GM18868 (cell line): ENCODE measurements around the gene LRP6.
A peak's percentile ranks its signal among the peaks of the same experiment; 100 is the strongest.
"Not testable (repeated sequence)": the region's sequence is repeated elsewhere in the genome, so short reads cannot be mapped to it uniquely, and the experiment has no call there.

Experiments used
- ATAC-seq: cut with Tn5 transposase; IDR thresholded peaks from one replicate; pipeline ENCODE4 v1.9.1; 2021; ENCODE audit warnings: mild to moderate bottlenecking, moderate library complexity; ENCODE audit not compliant: unreplicated experiment

LRP6 gene

DNA sequence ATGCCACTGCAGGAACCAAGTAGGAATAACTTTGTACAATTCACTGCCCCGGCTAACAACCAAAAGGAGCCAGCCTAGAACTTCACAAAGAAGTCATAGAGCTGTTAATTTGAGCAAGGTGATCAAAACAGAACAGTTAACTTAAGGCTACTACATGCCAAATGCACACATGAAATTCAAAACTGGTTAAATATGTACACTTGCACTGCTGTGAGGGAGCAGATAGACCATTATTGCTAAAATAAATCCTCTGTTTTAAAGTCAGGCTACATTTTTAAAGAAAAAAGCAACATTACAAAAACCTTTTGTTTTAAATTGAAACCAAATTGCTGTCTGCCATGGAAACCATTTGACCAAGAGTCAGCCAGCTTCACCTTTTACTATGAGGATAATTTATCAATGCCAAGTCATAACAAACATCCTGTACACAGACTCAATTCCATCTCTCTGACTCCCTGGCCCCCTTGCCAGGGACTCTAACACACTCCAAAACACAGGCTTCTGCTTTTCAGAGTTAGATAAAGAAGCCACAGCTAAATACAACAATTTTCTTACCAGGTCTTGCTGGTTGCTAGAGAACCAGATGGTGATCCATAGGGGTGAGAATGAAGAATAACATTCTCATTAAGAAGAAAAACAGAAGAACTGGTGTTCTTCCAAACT, 84.0 kb downstream of the LRP6 start:
- no peak for ATAC-seq

DNA sequence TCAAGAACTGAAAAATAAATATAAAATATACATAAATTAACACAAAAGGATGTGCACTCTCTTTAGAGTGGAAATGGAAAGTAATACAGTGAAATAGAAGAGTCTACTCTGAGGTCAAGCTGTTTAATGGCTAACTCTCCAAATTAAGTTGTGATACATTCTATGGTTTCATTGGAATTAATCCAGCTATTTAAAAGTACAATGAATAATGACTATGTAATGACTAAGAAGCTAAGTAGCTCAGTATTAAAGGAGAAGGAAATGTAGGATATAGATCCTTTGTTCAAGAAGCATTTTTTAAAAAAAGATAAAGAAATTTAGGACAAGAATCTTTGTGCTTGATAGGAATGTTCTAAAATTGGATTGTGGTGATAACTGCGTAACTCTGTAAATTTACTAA, 85.3 kb downstream of the LRP6 start:
- no peak for ATAC-seq

DNA sequence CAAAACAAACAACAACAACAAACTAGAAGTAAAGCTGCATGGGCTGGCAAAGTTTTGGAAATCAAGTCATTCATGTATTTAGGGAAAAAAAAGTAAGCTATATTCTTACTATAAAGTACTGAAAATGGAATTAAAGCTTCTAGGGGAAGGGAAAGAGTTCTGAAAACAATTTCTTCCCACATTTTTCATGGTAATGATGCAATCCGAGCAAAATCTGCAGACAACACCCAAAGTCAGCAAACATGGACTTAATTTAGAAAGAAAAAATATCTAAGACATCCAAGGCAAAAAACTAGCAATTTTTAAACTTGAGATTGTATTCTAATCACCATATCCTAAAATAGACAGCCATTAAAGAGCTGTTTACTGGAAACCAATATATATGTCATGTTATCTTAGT, 86.3 kb downstream of the LRP6 start:
- no peak for ATAC-seq

DNA sequence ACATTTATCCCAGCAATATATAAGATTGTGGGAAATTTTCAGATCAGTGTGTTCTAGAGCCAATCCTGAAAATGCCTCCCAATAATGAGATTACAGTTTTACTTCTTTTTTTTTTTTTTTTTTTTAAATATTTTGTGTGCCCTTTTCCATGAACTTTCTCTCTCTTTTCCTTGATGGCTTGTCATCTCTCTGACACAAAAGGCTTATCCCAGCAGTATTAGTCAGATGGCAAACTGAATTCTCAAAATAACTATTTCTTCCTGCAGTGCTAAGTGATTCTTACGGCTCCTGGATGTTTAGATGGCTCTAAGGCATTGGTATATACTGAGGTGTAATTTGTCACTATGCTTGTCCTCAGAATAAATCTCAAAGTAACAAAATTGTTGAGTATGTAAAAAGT, 86.7 kb downstream of the LRP6 start:
- no peak for ATAC-seq

DNA sequence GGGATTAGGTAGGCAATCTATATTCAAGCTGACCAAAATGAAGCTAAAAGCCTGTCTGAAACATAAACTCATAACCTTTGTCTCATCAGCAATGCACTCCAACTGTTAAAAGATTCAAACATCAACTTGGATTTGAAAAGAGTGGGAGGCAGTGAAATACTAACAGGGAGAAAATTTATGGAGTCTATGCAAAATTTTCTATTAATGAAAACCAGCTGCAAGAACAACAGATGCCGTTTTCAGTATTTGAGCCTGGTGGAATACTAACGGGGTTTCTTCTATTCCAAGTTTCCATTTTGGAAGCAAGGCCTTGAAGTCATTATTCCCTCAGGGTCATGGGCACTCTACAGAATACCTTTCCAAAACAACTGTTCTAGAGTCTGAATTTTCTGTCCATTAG, 88.3 kb downstream of the LRP6 start:
- ATAC-seq, result no peak

DNA sequence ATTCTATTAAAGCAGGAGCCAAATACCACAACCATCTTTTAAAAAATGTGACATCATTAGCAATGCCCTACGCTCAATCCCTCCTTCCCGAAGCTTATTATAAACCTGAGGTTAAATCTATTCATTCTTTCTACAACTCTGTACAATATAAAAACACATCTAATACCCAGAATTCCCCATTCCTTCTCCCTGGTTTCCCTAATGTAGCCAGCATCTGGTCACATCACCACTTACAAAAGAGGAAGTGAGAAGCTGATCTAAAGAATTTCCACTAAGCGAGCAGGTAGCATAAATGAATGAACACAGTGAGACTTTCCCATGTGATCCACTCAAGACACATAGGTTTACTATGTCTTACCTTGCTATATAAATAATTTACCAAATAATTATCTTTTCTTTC, 90.4 kb downstream of the LRP6 start:
- ATAC-seq, result peak; percentile 66

DNA sequence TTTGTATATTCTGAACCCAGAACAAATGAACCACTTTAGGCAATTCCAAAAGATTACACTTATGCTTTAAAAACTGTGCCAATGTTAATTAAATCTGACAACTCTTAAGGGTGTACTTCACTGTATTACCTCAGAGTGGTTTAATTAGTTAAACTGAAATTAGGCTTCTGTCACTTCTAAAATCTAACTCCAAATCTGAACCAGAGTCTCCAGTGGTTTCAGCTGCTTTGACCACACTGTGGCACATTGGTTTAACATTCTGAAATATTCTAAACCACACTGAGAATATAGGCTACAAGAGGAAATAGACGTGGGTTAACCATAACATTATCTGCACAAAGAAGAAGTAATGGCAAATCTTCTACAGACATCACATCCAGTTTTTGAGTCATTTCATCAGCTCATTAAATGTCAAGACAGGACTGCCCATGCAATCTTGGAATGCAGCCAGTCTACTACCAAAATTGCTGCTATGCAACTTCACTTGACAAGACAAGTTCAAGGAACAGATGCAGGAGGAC, 94.8 kb downstream of the LRP6 start:
- ATAC-seq, result peak; percentile 86

DNA sequence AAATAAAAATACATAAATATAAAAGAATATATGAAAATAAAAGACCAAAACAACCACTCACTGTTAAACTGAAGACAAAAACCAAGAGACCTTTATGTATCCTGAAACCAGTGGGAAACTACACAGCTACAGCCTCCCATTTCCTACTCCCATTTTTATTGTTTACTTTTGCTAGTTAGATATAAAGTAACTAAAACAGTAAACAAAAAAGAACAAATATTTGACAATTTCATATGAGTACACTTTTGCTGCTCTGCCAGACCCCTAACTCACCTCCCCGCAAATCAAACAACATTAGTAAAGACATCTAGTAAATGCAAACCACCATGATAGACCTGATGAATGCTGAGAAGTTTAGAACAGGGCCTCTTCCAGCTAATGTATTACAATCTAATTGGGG, 99.0 kb downstream of the LRP6 start:
- ATAC-seq, result no peak

DNA sequence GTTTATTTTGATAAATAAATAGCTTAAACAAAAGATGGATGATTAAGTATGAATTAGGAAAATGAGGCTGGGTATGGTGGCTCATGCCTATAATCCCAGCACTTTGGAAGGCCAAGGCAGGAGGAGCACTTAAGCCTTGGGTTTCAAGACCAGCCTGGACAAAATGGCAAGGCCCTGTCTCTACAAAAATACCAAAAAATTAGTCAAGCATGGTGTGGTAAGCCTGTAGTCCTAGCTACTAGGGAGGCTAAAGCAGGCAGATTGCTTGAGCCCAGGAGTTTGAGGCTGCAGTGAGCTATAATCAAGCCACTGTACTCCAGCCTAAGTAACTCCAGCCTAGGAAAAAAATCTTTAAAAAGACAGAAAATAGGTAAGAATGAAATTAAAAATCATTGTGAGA, 100.1 kb downstream of the LRP6 start:
- ATAC-seq, result no peak

DNA sequence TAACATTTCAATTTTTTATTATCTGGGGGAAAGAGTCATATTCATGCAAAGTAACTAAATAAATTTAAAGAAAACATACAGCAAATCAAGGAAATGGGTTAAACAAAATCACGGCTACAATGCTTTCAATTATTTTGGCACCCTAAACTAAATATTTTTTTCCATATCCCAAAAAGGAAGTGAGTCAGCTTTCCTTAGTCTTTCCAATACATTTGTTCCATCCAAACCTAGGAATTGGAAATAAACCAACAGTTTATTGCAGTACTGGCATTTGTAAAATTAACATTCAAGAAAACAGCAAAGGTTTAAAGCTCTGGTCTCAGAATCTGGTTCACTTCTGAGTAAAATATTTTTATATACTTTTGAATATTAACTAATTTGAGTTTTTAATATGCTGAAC, 106.9 kb downstream of the LRP6 start:
- no peak for ATAC-seq

DNA sequence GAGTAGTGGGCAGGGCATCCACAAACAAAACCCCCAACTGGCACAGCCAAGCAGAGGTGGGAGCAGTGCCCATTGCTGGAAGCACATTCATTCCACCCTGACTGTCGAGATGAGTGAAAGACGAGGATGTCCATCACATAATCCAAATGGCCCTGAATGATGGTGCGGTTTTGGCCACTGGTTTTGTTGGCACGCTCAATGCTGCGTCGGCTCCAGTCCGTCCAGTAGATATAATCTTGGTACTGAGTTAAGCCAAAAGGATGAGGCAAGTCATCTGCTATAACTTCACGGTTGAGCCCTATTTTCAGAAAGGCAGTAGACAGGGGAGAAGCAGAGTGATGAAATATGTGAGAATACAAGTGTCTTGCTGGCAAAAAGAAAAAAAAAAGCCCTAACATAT, 108.0 kb downstream of the LRP6 start:
- ATAC-seq, result no peak

DNA sequence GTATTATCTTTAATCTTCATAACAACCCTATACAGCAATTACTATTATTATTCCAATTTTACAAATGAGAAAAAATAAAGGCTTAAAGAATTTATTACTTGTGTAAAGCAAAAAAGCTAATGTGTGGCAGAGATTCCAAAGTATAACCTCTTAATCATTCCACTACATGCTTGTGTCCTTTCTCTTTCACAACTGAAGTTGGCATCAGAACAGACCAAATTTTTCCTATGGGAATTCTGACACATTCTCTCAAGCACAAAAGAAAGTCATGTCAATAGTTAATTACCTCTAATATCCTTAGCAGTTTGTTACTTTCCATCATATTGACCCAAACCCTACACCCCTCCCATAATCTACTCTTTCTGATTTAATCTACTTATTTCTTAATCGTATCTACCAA, 109.4 kb downstream of the LRP6 start:
- ATAC-seq, result no peak

DNA sequence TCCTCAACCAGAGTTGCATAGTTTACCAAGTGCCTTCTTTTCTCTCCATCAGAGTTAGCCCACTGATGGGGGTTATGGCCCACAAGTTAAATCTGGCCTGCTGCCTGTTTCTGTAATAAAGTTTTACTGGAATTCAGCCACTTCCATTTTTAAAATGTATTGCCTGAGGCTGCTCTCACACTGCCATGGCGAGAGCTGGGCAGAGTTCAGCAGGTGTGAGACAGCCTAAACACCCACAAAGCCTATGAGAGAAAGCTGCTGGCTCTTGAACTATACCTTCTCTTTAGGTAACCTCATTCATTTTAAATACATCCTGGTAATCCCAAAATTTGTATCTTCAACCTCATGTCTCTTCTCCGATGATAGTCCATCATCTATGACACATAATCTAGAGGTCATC, 110.0 kb downstream of the LRP6 start:
- ATAC-seq, result no peak

DNA sequence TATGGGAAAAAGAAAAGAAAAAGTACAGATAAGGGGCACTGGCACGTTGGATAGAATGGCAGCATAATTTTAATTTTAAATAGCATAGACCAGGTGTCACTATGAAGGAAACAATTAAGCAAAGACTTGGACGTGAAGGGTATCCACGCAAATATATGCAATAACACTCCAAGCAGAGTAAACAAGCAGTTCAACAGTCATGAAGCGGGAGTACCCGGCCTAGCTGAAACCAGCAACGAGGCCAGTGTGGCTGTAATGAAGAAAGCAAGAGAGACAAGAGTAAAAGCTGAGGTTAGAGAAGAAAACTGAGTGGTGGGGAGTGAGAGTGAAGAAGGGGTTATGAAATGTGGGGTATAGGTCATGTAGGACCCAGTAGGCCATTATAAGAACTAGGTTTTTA, 110.7 kb downstream of the LRP6 start:
- ATAC-seq, result no peak

DNA sequence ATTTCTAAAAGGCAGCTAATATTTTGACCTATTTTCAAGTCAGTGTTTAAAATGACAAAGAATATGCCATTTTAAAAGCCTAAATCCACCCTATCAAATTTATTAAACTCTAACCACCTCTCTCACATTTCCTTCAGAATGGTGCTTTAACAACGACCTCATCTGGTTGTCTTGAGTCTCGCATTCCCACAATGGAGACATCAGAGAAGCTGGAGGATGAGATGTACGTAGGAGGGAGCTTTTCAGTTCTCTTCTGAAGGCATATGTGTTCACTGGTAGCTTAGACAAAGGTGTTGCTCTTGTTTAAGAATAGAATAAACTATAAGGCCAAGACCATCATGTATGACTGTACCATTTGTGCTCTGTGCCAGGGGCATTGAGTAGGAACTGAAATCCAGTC, 113.2 kb downstream of the LRP6 start:
- ATAC-seq, result no peak

DNA sequence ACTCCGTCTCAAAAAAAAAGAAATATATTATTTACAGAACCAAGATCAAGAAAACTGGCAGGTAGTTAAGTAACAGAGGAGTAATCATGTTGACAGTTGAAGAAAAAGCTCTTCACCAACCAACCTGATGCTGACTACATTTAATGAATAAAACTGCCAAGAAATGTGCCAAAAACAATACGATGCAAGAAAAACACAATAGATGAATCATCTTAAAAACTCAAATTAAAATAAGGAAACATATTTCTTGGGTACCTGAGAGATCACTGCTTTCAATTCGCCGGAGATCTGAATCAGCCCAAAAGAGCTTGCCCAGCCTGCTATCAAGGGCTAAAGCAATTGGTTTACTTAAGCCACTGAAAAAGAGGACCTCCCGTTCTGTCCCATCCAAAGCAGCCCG, 119.7 kb downstream of the LRP6 start:
- ATAC-seq, result no peak

DNA sequence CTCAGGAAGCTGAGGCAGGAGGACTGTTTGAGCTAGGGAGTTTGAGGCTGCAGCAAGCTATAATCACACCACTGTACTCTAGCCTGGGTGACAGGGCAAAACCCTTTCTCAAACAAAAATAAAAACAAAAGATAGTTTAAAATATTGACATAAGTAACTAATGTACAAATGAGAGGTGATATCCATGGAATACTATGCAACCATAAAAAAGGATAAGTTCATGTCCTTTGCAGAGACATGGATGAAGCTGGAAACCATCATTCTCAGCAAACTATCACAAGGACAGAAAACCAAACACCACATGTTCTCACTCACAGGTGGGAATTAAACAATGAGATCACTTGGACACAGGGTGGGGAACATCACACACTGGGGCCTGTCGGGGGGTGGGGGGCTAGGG, 122.3 kb downstream of the LRP6 start:
- ATAC-seq, result not testable (repeated sequence)

DNA sequence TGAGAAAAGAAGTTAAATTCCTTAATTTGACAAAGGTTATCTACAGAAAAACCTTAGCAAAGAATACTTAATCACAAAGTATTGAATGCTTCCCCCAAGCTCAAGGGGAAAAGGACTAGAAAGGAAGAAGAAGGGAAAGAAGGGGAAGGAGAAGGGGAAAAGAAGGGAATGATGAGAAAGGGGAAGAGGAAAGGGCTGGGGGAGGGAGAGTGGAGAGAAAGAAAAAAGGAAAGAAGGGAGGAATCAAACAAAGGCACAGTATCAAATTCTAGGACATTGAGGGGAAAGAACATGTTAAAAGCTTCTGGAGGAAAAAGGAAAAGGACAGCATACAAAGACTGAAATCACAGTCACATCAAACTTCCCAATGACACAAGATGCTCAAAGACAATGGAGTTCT, 125.8 kb downstream of the LRP6 start:
- ATAC-seq, result no peak

DNA sequence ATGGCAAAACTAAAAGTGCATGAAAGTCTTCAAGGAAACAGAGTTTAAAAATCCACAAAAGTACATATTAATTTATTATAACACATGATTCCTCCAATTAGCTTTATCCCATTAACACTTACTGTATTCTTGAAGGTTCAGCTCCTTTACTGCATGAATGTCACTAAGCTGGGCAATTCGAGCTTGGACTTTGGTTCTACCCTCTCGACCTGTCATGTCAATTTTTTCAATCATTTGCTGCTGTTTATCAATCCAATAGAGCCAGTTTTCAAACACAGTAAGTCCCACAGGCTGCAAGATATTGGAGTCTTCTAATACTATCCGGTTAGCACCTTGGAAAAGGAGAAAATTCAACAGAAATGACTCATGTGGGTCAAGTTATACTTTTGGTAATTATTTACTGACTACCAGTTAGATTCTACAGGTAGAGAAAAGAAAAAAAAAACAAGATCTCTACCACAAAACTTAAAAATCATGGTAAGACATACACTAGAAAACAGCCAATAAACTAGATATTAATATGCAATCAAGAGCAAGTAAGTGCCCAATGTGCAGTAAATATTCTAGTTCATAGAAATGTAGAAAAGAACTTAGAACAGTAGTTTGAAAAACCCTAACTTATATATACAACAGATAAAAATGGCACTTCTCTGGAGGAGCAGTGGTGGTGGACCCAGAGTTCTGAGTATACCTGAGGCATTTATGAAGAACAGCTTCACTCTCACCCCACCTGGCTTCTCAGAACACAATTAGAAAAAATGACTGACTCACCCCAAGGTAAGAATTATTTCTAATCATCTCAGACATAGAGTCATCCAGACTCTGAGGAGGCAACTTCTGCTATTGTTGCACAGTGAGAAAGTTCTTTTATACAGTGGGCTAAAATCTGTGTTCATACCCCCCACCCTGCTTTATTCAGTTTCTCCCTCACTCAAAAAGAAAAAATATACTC, 128.4 kb downstream of the LRP6 start:
- ATAC-seq, result no peak

DNA sequence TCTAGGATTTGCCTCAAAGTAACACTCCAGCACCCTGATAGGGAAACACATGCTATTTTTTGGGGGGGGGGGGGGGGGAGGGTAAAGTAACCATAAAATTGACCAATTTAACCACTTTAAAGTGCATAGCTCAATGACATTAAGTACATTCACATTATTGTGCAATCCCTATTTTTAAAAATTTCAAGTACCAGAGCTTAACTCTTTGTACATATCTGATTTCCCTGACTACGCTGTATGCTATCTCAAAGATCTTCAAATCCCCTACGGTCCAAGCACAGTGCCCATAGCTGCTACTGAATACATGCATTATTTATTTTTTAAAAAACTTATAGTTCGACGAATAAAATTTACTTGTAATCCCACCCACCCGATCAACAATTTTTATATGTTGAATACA, 133.1 kb downstream of the LRP6 start:
- no peak for ATAC-seq

DNA sequence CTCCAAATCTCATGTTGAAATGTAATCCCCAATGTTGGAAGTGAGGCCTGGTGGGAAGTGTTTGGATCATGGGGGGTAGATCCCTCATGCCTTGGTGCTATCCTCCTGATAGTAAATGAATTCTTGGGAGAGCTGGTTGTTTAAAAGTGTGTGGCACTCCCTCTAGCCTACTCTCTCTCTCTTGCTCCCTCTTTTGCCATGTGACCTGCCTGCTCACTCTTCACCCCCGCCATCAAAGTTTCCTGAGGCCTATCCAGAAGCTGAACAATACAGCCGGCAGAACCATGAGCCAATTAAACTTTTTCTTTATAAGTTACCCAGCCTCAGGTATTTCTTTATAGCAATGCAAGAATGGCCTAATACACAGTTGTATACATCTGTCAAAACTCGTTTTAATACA, 133.6 kb downstream of the LRP6 start:
- ATAC-seq, result no peak

DNA sequence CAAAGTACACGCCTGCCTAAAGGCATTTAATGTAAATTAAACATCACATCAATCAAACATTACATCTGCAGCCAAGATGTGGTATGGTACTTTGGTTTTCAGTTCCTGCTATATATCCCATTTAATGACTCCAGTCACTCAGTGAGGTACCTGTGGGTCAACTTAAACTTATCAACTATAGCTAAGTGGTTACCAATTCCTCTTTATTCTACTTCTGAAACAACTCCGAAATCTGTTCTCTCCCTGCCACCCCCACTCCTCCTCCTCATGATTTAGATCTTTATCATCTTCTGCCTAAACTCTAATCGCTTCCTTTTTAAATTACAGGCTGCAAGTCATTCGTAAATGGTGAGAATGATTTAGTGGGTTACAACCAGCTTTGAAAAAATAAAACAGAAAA, 138.2 kb downstream of the LRP6 start:
- peak; percentile 60 for ATAC-seq
